NCI-H146 (cell line): Measurements from ENCODE around the gene LLGL1.
A peak's percentile ranks its signal among the peaks of the same experiment; 100 is the strongest.

ENCODE experiments used
- DNase-seq: peaks from one replicate; lab custom pipeline; 2025; lab: John Stamatoyannopoulos, UW

The LLGL1 gene

GRCh38 chr17:18253187-18253884 is 27.9 kb downstream of the LLGL1 start:
- no peak for DNase-seq

DNA sequence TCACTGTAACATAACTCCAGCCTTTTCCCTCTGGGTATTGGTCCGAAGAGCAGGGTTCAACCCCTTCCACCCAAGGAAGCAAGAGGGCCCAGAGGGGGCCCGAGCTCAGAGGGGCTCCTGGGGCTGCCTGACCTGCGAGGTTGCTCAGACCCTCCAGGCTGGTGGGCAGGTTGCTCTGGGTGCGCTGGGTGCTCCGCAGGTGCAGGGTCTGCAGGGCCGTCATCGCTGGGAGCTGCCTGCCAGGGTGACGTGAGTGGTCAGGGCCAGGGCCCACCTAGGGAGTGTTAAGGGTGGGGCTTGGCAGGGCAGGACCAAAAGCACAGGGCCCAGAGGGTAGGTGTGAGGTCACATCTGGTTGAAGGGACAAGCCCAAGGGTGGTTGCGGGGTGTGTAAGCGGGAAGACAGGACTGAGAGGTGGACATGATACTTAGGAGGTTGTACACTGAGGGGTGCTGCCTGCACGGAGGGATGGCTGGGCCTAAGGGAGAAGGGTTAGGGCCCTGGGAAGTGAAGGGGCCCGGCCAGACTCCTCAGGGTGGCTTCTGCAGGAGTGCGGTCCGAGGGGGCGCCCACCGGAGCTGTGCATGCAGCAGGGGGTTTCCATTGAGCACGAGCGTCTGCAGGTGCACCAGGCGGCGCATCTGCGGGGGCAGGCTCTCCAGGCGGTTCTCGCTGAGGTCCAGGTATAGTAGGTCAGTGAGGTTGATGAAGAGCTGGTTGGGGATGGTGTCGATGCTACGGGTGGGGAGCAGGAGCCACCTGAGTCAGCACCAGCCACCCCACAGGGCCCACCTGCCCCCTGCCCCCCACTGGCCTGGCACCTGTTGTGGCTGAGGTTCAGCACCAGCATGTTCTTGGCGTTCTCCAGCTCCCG is 28.7 kb downstream of the LLGL1 start:
- DNase-seq: no peak

DNA sequence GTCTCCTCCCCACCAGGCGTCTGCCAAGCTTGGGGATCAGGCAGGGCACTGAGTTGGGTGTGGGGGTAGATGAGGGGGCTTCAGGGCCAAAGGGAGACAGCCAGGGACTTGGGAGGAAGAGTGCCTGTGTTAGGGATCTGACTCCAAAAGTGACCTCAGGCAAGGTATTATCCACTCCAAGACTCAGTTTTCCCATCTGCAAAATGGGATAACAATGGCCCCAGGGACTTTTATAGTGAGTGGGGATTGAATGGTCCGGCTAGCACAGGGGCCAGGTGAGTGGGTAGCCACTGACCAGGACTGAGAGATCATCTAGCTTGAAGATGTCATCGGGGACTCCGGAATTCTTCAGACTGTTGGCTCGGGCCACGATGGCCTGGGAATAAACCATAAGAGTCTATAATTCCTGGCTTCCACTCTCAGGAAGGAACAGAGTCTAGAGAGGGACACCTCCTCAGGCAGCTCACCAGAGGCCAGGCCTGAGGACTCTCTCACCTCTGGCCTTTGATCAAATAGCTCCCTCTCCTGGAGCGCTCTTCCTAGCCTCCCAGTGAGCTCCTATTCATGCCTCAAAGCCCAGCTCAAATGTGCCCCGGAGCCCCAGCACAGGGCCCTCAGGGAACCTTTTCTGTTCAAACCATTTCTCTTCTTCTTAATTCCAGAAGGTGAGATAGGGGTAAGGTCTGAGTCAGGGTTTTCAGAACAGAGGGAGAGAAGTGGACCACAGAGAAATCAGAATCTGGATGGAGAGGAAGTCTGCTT is 29.6 kb downstream of the LLGL1 start:
- DNase-seq: no peak

- DNase-seq: no peak
These were observed 30.9 kb downstream of the LLGL1 start for GRCh38 chr17:18256351-18256750.

DNA sequence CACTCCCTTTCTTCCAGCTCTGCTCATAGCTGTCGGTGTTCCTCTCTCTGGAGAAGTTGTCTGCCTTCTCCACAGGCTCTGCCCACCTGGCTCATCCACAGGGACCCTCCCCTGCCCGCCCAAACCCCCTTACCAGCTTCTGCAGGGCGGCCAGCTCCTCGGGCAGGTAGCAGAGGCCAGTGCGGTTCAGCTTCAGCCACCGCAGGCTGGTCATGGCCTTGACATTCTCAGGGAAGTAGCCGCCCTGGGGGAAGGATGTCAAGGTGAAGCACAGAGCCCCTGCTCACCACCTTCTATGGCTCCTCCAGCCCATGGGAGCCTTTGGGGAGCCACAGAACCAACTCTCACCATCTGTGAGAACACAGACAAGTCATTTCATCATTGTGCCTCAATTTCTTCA is 31.3 kb downstream of the LLGL1 start:
- DNase-seq: no peak

DNA sequence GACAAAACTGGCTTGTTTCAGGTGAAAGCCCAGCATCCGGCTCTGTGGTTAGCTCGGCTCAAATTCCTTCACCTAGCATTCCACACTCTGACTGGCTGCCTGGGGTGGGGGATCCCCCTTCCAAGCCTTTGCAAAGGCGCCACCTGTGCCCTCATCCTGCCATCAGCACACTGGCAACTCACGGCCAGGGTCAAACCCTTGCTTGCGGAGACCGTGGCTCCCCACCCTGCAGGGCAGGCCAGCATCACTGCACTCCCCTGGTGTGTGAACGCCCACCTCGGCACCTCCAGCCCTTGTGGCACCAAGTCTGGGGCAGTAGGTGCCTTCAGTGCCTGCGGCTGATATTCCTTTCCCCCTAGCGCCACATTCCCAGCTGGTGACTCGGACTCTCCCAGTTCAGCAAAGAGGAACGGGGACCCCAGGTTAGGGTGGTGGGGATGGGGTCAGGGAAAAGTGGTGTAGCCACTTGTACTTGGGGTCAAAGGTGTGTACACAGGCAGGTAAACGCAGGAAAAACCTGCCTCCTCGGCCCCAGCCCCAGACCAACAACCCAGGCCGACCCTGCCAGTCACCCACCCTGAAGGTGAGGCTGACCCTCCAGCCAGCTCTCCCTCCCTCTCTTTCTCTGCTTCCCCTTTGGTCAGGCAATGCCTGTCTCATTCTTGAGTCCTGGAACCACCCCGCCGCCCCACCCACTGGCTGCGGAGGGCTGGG is 32.0 kb downstream of the LLGL1 start:
- no peak for DNase-seq

GRCh38 chr17:18257982-18258355 is 32.5 kb downstream of the LLGL1 start:
- DNase-seq: peak; percentile 67

DNA sequence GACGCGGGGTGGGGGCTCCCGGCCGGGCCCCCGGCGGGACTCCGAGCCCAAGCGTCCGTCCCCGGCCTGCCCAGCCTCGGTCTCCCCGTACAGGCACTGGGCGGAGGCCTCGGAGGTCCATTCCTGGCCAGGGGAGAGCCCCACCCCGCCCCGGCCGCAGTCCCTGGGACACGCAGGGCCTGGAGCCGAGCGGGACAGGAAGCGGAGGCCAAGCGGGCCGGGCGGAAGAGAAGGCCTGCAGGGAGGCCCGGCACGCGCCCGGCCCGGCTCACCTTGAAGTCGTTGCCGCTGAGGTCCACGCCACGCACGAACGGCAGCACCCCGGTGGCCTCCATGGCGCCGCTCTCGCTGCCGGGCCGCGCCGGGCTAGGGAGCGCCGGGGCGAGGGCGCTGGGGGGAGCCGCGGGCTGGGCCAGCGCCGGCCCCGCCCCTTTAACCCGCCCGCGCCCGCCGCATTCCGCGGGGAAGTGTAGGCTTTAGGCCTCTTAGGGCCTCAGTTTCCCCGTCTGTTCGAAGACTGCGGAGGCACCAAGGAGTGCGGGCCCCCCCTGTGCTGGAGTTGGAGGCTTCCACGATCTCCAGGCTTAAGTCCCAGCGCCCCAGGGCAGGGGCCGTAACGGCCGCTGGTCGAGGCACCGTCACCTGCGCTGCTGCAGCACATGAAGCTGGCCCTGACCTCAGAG is 33.1 kb downstream of the LLGL1 start, which contains the start of gene FLII:
TSS of gene FLII (minus strand) at position 383 of the 683 bp plus-strand sequence. CDS start at position 335, 48 bp downstream.
- DNase-seq: peak; percentile 25

- DNase-seq: no peak
These were observed 34.3 kb downstream of the LLGL1 start for GRCh38 chr17:18259621-18260331.

GRCh38 chr17:18260332-18261145 is 35.1 kb downstream of the LLGL1 start, which contains the start of gene MIEF2:
Gene MIEF2, plus strand, starts transcription at chr17:18260662. Its CDS starts 2,059 bp downstream, at chr17:18262721.
- peak; percentile 95 for DNase-seq

GRCh38 chr17:18261146-18261515 is 35.7 kb downstream of the LLGL1 start:
- peak; percentile 38 for DNase-seq

GRCh38 chr17:18261659-18262058 is 36.2 kb downstream of the LLGL1 start:
- DNase-seq: no peak

GRCh38 chr17:18262111-18262510 is 36.7 kb downstream of the LLGL1 start:
- no peak for DNase-seq

GRCh38 chr17:18262641-18263040 is 37.2 kb downstream of the LLGL1 start:
- no peak for DNase-seq

- no peak for DNase-seq
These were observed 38.6 kb downstream of the LLGL1 start for GRCh38 chr17:18263885-18264682.

- no peak for DNase-seq
These were observed 41.9 kb downstream of the LLGL1 start for GRCh38 chr17:18267366-18267765.

- DNase-seq: no peak
These were observed 42.7 kb downstream of the LLGL1 start for GRCh38 chr17:18267927-18268711.
